A673 (cell line): ENCODE data around the gene RSAD1.

ENCODE experiments used
- EZH2 ChIP-seq: fragments of 200-600 bp; sonication (generic); IDR thresholded peaks from 2 replicates; pipeline ENCODE4 v1.6.1; 2017; ENCODE audit warnings: borderline replicate concordance, low read depth, mild to moderate bottlenecking, mixed read lengths, antibody characterized with exemption, low read length; ENCODE audit not compliant: poor library complexity, severe bottlenecking
- TF ChIP-seq, protein P1 (sequence below): fragments of 300-800, 200-600 bp; sonication (generic); conservative IDR thresholded peaks from 2 replicates; pipeline ENCODE4 v1.5.1; 2017; ENCODE audit warnings: low read depth, mild to moderate bottlenecking, antibody characterized with exemption, low read length, moderate library complexity, mixed read lengths

DNA sequence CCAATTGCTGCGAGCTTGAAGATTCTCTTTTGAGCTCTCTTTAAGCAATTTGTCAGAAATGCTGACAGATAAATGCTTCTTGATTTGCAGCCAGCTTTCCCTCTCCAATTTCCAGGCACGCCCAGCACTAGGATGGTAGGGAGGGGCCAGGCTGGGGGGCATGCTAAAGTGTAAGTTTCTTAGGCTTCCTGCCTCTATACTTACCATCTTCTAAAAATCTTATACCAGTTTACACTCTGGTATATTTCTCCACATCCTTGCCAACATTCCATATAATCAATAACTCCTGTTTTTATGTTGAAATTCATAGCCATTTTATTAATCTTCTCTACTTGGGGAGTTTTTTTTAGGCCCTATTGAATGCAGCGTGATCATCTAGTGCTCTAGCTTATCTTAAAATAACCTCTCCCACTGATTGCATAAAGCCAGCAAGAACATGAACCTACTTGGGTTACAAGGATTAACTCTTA, 35.1 kb upstream of the RSAD1 start:
- TF ChIP-seq, protein P1, sequence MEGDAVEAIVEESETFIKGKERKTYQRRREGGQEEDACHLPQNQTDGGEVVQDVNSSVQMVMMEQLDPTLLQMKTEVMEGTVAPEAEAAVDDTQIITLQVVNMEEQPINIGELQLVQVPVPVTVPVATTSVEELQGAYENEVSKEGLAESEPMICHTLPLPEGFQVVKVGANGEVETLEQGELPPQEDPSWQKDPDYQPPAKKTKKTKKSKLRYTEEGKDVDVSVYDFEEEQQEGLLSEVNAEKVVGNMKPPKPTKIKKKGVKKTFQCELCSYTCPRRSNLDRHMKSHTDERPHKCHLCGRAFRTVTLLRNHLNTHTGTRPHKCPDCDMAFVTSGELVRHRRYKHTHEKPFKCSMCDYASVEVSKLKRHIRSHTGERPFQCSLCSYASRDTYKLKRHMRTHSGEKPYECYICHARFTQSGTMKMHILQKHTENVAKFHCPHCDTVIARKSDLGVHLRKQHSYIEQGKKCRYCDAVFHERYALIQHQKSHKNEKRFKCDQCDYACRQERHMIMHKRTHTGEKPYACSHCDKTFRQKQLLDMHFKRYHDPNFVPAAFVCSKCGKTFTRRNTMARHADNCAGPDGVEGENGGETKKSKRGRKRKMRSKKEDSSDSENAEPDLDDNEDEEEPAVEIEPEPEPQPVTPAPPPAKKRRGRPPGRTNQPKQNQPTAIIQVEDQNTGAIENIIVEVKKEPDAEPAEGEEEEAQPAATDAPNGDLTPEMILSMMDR = no peak
- TF ChIP-seq EZH2 = no peak
